T47D (cell line): Measurements from ENCODE around the gene BORCS5.
A peak's percentile ranks its signal among the peaks of the same experiment; 100 is the strongest.
"Not testable (repeated sequence)": the region's sequence is repeated elsewhere in the genome, so short reads cannot be mapped to it uniquely, and the experiment has no call there.

Experiments used
- DNase-seq, 2 experiments: peaks; one replicate each; pipeline versions ENCODE4 v3.0.0 to v3.0.0-alpha.2; 2011 to 2012; ENCODE audit warnings: low read depth in 1 of 2, low spot score in 1 of 2
- JUND ChIP-seq: IDR thresholded peaks from 2 replicates; pipeline ENCODE4 v1.6.1; 2012; ENCODE audit warnings: low read depth
- in situ Hi-C: cut with HindIII; loops from 2 replicates; pipeline ENCODE4 v1.10.0; 2016; ENCODE audit warnings: low sequenced_read_pairs, low pct_unique_long_range_greater_than_20kb

Gene BORCS5

GRCh38 chr12:12356896-12357718, at the start of gene BORCS5:
Gene BORCS5, plus strand, starts transcription at chr12:12357078. Its CDS starts 374 bp downstream, at chr12:12357452.
- in situ Hi-C loops, result no loop called here

GRCh38 chr12:12310695-12311094, 46.2 kb upstream of the BORCS5 start:
- DNase-seq, in situ Hi-C loops: not testable (repeated sequence)

More at GRCh38 chr12:12356896-12357718, at the start of gene BORCS5:
- TF ChIP-seq JUND, result no peak
- DNase-seq, result peak; percentile 27 to 90

GRCh38 chr12:12315838-12316237, 41.0 kb upstream of the BORCS5 start:
- DNase-seq, result no peak
- no peak for TF ChIP-seq JUND
- in situ Hi-C loops, result no loop called here

- DNase-seq, result no peak
- in situ Hi-C loops, result no loop called here
- TF ChIP-seq JUND, result no peak
These were observed 37.3 kb upstream of the BORCS5 start for GRCh38 chr12:12319451-12320183.

GRCh38 chr12:12323118-12323517, 33.8 kb upstream of the BORCS5 start:
- DNase-seq, result no peak
- in situ Hi-C loops, result no loop called here
- no peak for TF ChIP-seq JUND

GRCh38 chr12:12323591-12323990, 33.3 kb upstream of the BORCS5 start:
- no peak for DNase-seq
- in situ Hi-C loops, result no loop called here
- TF ChIP-seq JUND, result no peak

GRCh38 chr12:12326262-12326661, 30.6 kb upstream of the BORCS5 start:
- DNase-seq, result no peak
- no peak for TF ChIP-seq JUND
- in situ Hi-C loops, result no loop called here

GRCh38 chr12:12327802-12328201, 29.1 kb upstream of the BORCS5 start:
- no peak for TF ChIP-seq JUND
- in situ Hi-C loops, result no loop called here
- DNase-seq, result peak in 1 of 2 experiments; percentile 36

- no peak for DNase-seq
- in situ Hi-C loops, result no loop called here
- no peak for TF ChIP-seq JUND
These were observed 25.6 kb upstream of the BORCS5 start for GRCh38 chr12:12331244-12331771.

- no peak for TF ChIP-seq JUND
- in situ Hi-C loops, result no loop called here
- DNase-seq, result no peak
These were observed 25.0 kb upstream of the BORCS5 start for GRCh38 chr12:12331896-12332295.

GRCh38 chr12:12333407-12334366, 23.2 kb upstream of the BORCS5 start:
- DNase-seq, result no peak
- in situ Hi-C loops, result no loop called here
- TF ChIP-seq JUND, result no peak
